HepG2 (cell line): ENCODE results near the gene FANCL. TPM values are rescaled to one million over a fixed set of nuclear protein-coding genes. Genes with fewer than 3 reads are reported as not detected.

Experiments used
- ATAC-seq: fragments of 200-7000 bp; cut with Tn5 transposase; 3 replicates; pipeline ENCODE4 v1.9.1; 2020; ENCODE audit warnings: mild to moderate bottlenecking, moderate library complexity
- BruUV-seq: library from RNA; stranded (reverse); fragments of 400-500 nt; replicated peaks from 2 replicates; lab custom pipeline; 2021; lab: Mats Ljungman, UMichigan
- CTCF ChIA-PET: fragments of 300-600 bp; formaldehyde crosslinking; extraction: SDS; loops from one replicate; lab custom pipeline; 2021; ENCODE audit warnings: low total read pairs, inconsistent platforms, low intra/inter-chr PET ratio; lab: Yijun Ruan, JAX
- POLR2A ChIA-PET: fragments of 350-600 bp; sonication (Branson Sonifier 250); formaldehyde crosslinking; loops from one replicate; lab custom pipeline; 2020; ENCODE audit warnings: antibody characterized with exemption, inconsistent platforms; lab: Yijun Ruan, JAX
- DNase-seq: peaks from one replicate; pipeline ENCODE4 v3.0.0-alpha.2; 2015; ENCODE audit warnings: low spot score
- FAIRE-seq: peaks from 3 replicates; lab custom pipeline; 2011; peaks lifted over from hg19 to GRCh38; lab: Jason Lieb, UNC
- H2AFZ ChIP-seq: one replicate; pipeline ENCODE4 v1.6.1; 2011; ENCODE audit warnings: low read length, inconsistent platforms
- H3K27ac ChIP-seq: fragments of 300-600 bp; 3 replicates; pipeline ENCODE4 v1.8.0; 2011; ENCODE audit warnings: mixed run types, mild to moderate bottlenecking, mixed read lengths, low read length, inconsistent platforms; ENCODE audit not compliant: insufficient read depth; ENCODE audit errors: extremely low read length
- H3K27me3 ChIP-seq, 2 experiments: fragments of 200-600 bp in 1 of 2; 2 replicates in 1 of 2; 3 replicates in 1 of 2; pipeline versions ENCODE4 v1.6.0 to v1.8.0; 2011; ENCODE audit warnings: low read length in 2 of 2, mild to moderate bottlenecking in 2 of 2, moderate library complexity in 2 of 2, inconsistent platforms in 1 of 2; ENCODE audit not compliant: insufficient read depth in 2 of 2, control insufficient read depth in 1 of 2
- H3K36me3 ChIP-seq, 2 experiments: fragments of 200-600 bp in 1 of 2; replicated peaks in 1 of 2; 2 replicates in 1 of 2; 3 replicates in 1 of 2; pipeline versions ENCODE4 v1.5.1 to v1.8.0; 2011; ENCODE audit warnings: low read length in 2 of 2, inconsistent platforms in 1 of 2; ENCODE audit not compliant: insufficient read depth in 2 of 2, control insufficient read depth in 1 of 2
- H3K4me1 ChIP-seq: 2 replicates; pipeline ENCODE4 v1.5.1; 2012; ENCODE audit warnings: low read length, inconsistent platforms; ENCODE audit not compliant: insufficient read depth
- H3K4me2 ChIP-seq: 2 replicates; pipeline ENCODE4 v1.6.0; 2011; ENCODE audit warnings: low read depth, low read length, inconsistent platforms
- H3K4me3 ChIP-seq, 3 experiments: fragments of 200-600 bp in 1 of 3; sonication (generic), shearing (Covaris generic) in 1 of 3; replicated peaks in 1 of 3; 2 replicates each; pipeline ENCODE4 v1.5.1; 2011 to 2016; ENCODE audit warnings: low read length in 3 of 3, inconsistent platforms in 2 of 3, low read depth in 2 of 3, mild to moderate bottlenecking in 2 of 3, control low read depth in 1 of 3, mixed read lengths in 1 of 3; ENCODE audit not compliant: insufficient read depth in 1 of 3
- H3K79me2 ChIP-seq: one replicate; pipeline ENCODE4 v1.6.1; 2011; ENCODE audit warnings: low read length, inconsistent platforms; ENCODE audit not compliant: insufficient read depth
- H3K9ac ChIP-seq: 2 replicates; pipeline ENCODE4 v1.6.0; 2011; ENCODE audit warnings: mild to moderate bottlenecking, low read depth, low read length, inconsistent platforms; ENCODE audit not compliant: insufficient read depth
- H3K9me3 ChIP-seq: 2 replicates; pipeline ENCODE4 v1.5.1; 2012; ENCODE audit warnings: mild to moderate bottlenecking, low read length
- H4K20me1 ChIP-seq: 2 replicates; pipeline ENCODE4 v1.6.0; 2011; ENCODE audit warnings: inconsistent platforms, mild to moderate bottlenecking, low read length, moderate library complexity; ENCODE audit not compliant: insufficient read depth
- AHDC1 ChIP-seq: sonication (generic); formaldehyde crosslinking; IDR thresholded peaks from 2 replicates; pipeline ENCODE4 v1.5.1; 2020; ENCODE audit warnings: mild to moderate bottlenecking, missing genetic modification reagents, borderline replicate concordance
- ATRX ChIP-seq: sonication (generic); formaldehyde crosslinking; IDR thresholded peaks from 2 replicates; pipeline ENCODE4 v1.4.0; 2020; ENCODE audit warnings: missing genetic modification reagents, borderline replicate concordance
- BORCS8-MEF2B ChIP-seq: sonication (generic); formaldehyde crosslinking; IDR thresholded peaks from 2 replicates; pipeline ENCODE4 v1.8.0; 2022; ENCODE audit warnings: mild to moderate bottlenecking, missing genetic modification reagents
- HOXA5 ChIP-seq: sonication (generic); formaldehyde crosslinking; IDR thresholded peaks from 2 replicates; pipeline ENCODE4 v1.4.0; 2020; ENCODE audit warnings: missing genetic modification reagents
- YEATS4 ChIP-seq: sonication (generic); formaldehyde crosslinking; IDR thresholded peaks from 2 replicates; pipeline ENCODE4 v1.4.0; 2020; ENCODE audit warnings: missing genetic modification reagents, borderline replicate concordance
- ZFP1 ChIP-seq: IDR thresholded peaks from 2 replicates; pipeline ENCODE4 v1.6.1; 2016
- ZNF10 ChIP-seq: sonication (generic); formaldehyde crosslinking; IDR thresholded peaks from 2 replicates; pipeline ENCODE4 v1.4.0; 2020; ENCODE audit warnings: mild to moderate bottlenecking, low read depth, missing genetic modification reagents, borderline replicate concordance
- ZNF143 ChIP-seq: sonication (generic); formaldehyde crosslinking; IDR thresholded peaks from 2 replicates; pipeline ENCODE4 v1.4.0; 2020; ENCODE audit warnings: missing genetic modification reagents
- ZNF292 ChIP-seq: sonication (generic); formaldehyde crosslinking; IDR thresholded peaks from 2 replicates; pipeline ENCODE4 v1.8.1; 2022; ENCODE audit warnings: mild to moderate bottlenecking, low read depth, missing genetic modification reagents, borderline replicate concordance
- ZNF589 ChIP-seq: sonication (generic); formaldehyde crosslinking; conservative IDR thresholded peaks from 2 replicates; pipeline ENCODE4 v1.8.0; 2022; ENCODE audit warnings: mild to moderate bottlenecking, moderate library complexity, missing genetic modification reagents
- ZNF629 ChIP-seq: sonication (generic); formaldehyde crosslinking; conservative IDR thresholded peaks from 2 replicates; pipeline ENCODE4 v1.5.0; 2020; ENCODE audit warnings: missing genetic modification reagents
- in situ Hi-C: cut with HindIII; loops from 2 replicates; pipeline ENCODE4 v1.10.0; 2017; ENCODE audit warnings: low pct_unique_long_range_greater_than_20kb; ENCODE audit not compliant: extremely low pct_ligation_motif_present
- intact Hi-C: fragments of 100-400 bp; cut with micrococcal nuclease; formaldehyde crosslinking; loops from one replicate; pipeline ENCODE4 v1.10.0; 2022; ENCODE audit not compliant: unreplicated experiment
- polyA plus RNA-seq, 8 experiments: library from polyadenylated mRNA; depleted of rRNA in 3 of 8; stranded (reverse) in 7 of 8; unstranded in 1 of 8; fragments of >200 nt; fragmentation: Illumina TruSeq in 4 of 8; extraction: Trizol in 4 of 8; gene quantifications; 2 replicates each; pipeline versions ENCODE4 v1.2.1 to v1.2.3, GENCODE V29; 2011 to 2016; ENCODE audit warnings: low read depth in 4 of 8, missing spikeins in 1 of 8, mixed read lengths in 1 of 8; ENCODE audit not compliant: insufficient read depth in 1 of 8
- total RNA-seq, 5 experiments: library from RNA; depleted of rRNA; stranded (reverse); fragments of >200 nt; fragmentation: Illumina TruSeq; extraction: Trizol; gene quantifications; 2 replicates each; pipeline ENCODE4 v1.2.3, GENCODE V29; 2016; ENCODE audit warnings: low read depth in 1 of 5

FANCL gene
- total and polyA plus RNA-seq, 2 of the 13 experiments (the other 11 are each of a cell fraction or from before 2014, with no cell fraction given): 40.7 to 66.8 TPM

- intact Hi-C loops: no loop called here
- no peak overlapping the region; the same call in 1 of the 2 replicates for H3K9ac ChIP-seq
- BruUV-seq: no TSS peak
- FAIRE-seq (no peak), DNase-seq (no peak), ATAC-seq (no peak)
- no peaks in the 10 kb centered on the region for H3K27me3 ChIP-seq
- no peak overlapping the region for H2AFZ ChIP-seq
- POLR2A ChIA-PET: interaction anchor here (1.3 kb wide), 1 partner anchor 157 kb away, joined by 3 read pairs; no protein-coding TSS in a partner anchor
- H4K20me1 ChIP-seq: no peaks in the 10 kb centered on the region
- TF ChIP-seq ZNF629 (CRISPR knock-in tag): no peak
- TF ChIP-seq ZNF10: no peak
- no peak for TF ChIP-seq AHDC1 (CRISPR knock-in tag)
- TF ChIP-seq ZNF292: no peak
- TF ChIP-seq ATRX (CRISPR knock-in tag): no peak
- TF ChIP-seq ZNF589 (CRISPR knock-in tag): no peak
- no peak for TF ChIP-seq BORCS8-MEF2B (CRISPR knock-in tag)
- no peak for TF ChIP-seq YEATS4
- no peak for TF ChIP-seq HOXA5 (CRISPR knock-in tag)
- no peak for TF ChIP-seq ZNF143
- no peak for TF ChIP-seq ZFP1
- H3K4me2 ChIP-seq: peak overlapping the region; percentile 66
- peak overlapping the region; percentile 64 for H3K27ac ChIP-seq
- peak overlapping the region; percentile 17 to 33 (median 31); a peak in 5 of 6 replicates for H3K4me3 ChIP-seq
- H3K4me1 ChIP-seq: peaks cover 51% of the 10 kb centered on the region
- CTCF ChIA-PET: no interaction called here
- no peaks in the 10 kb centered on the region for H3K79me2 ChIP-seq
- in situ Hi-C loops: no loop called here
- no peaks in the 10 kb centered on the region for H3K9me3 ChIP-seq
- H3K36me3 ChIP-seq: peaks cover 0 to 7% of the 10 kb centered on the region in 2 experiments; a peak in 2 of 5 replicates
These were observed 38.1 kb downstream of the FANCL start for GRCh38 chr2:58203018-58203417.
